Spleen (tissue), 11 donors: ENCODE results near the gene CFAP77. TPM values are rescaled to one million over a fixed set of nuclear protein-coding genes. Genes with fewer than 3 reads are reported as not detected.

Experiments
- DNase-seq: peaks from one replicate; pipeline ENCODE4 v3.0.0-alpha.2; 2020
- H3K27ac ChIP-seq, 8 donors: fragments of 200-600 bp; sonication (generic) in 7 of 8; 1 replicate in 4 of 8; 2 replicates in 4 of 8; pipeline versions ENCODE4 v1.5.0 to v1.8.0; 2016 to 2021; ENCODE audit warnings: inconsistent platforms in 4 of 8, mild to moderate bottlenecking in 4 of 8, moderate library complexity in 1 of 8
- H3K27me3 ChIP-seq, 7 donors: fragments of 200-600 bp; sonication (generic) in 6 of 7; replicated peaks in 1 of 7; 1 replicate in 4 of 7; 2 replicates in 3 of 7; pipeline versions ENCODE4 v1.5.0 to v1.8.0; 2016 to 2021; ENCODE audit warnings: inconsistent platforms in 3 of 7, mild to moderate bottlenecking in 1 of 7
- H3K36me3 ChIP-seq, 6 donors: fragments of 200-600 bp; sonication (generic) in 5 of 6; 1 replicate in 4 of 6; 2 replicates in 2 of 6; pipeline versions ENCODE4 v1.5.0 to v1.8.0; 2016 to 2021; ENCODE audit warnings: inconsistent platforms in 2 of 6
- H3K4me1 ChIP-seq, 6 donors: fragments of 200-600 bp; sonication (generic) in 5 of 6; 1 replicate in 3 of 6; 2 replicates in 3 of 6; pipeline versions ENCODE4 v1.5.0 to v1.8.0; 2016 to 2021; ENCODE audit warnings: inconsistent platforms in 3 of 6
- H3K4me3 ChIP-seq, 8 donors: fragments of 200-600 bp; sonication (generic) in 7 of 8; 1 replicate in 4 of 8; 2 replicates in 4 of 8; pipeline versions ENCODE4 v1.5.0 to v1.8.0; 2016 to 2021; ENCODE audit warnings: inconsistent platforms in 4 of 8, mild to moderate bottlenecking in 4 of 8, moderate library complexity in 2 of 8
- H3K9me3 ChIP-seq, 8 donors: fragments of 200-600 bp; sonication (generic) in 7 of 8; 1 replicate in 4 of 8; 2 replicates in 4 of 8; pipeline versions ENCODE4 v1.5.0 to v1.8.0; 2016 to 2021; ENCODE audit warnings: inconsistent platforms in 4 of 8
- CTCF ChIP-seq, 11 experiments: fragments of 200-600 bp in 7 of 11; fragments of 450-650 bp in 4 of 11; sonication (generic) in 4 of 11; IDR thresholded peaks in 8 of 11; conservative IDR thresholded peaks in 3 of 11; 1 replicate in 7 of 11; 2 replicates in 4 of 11; pipeline versions ENCODE4 v1.4.0 to v1.8.0; 2016 to 2021; ENCODE audit warnings: antibody characterized with exemption in 11 of 11, inconsistent platforms in 4 of 11, mild to moderate bottlenecking in 1 of 11
- POLR2A ChIP-seq, 3 donors: fragments of 450-650 bp; IDR thresholded peaks; one replicate each; pipeline ENCODE4 v1.5.1; 2017; ENCODE audit warnings: antibody characterized with exemption in 3 of 3, mild to moderate bottlenecking in 1 of 3
- POLR2AphosphoS5 ChIP-seq, 3 donors: sonication (generic); formaldehyde crosslinking; IDR thresholded peaks; one replicate each; pipeline ENCODE4 v1.5.1; 2017; ENCODE audit warnings: antibody characterized with exemption in 3 of 3
- WGBS, 5 donors: extraction: QIAGEN DNeasy Blood & Tissue Kit in 3 of 5; methylation state at CpG; one replicate each; pipeline versions ENCODE4 v1.1.5 to v1.1.7; 2013 to 2018; 5-methylcytosine and 5-hydroxymethylcytosine counted together
- intact Hi-C: fragments of 100-400 bp; cut with DNase I; formaldehyde crosslinking; loops from one replicate; pipeline ENCODE4 v1.15.0; 2023; ENCODE audit warnings: low total_unique reads
- polyA plus RNA-seq, 3 donors: library from polyadenylated mRNA; stranded (reverse); fragments of 200-250 nt; gene quantifications; one replicate each; pipeline ENCODE4 v1.2.1, GENCODE V29; 2013
- total RNA-seq, 7 donors: library from RNA; depleted of rRNA in 3 of 7; stranded (reverse); fragments of >200 nt in 3 of 7; fragmentation: NEBNext Ultra II Directional in 4 of 7; extraction: Animal tissue kit (Norgen Biotek cat#: 25700) in 4 of 7; gene quantifications; one replicate each; pipeline versions ENCODE4 v1.1.0 to v1.2.1, GENCODE V29; 2016 to 2021
- donor health status: healthy with polysubstance abuse.
- donor health status: DM: no; HTN: no; CAD: no; lungs with moderate emphysema.
- donor health status: DM: no; HTN: no; CAD: no.
- donor health status: Bipolar disorder and iron deficiency.
- donor health status: healthy.
- donor health status: DM: no; HTN: no; CAD: no.
- donor health status: DM: yes; HTN: yes; CAD: no.

Gene CFAP77
- total and polyA plus RNA-seq, 10 donors: 0.06 TPM; not detected in 9

- peak in 1 of 3 donors; percentile 14 for TF ChIP-seq POLR2AphosphoS5 (IDR thresholded peaks at IDR 0.05)
- TF ChIP-seq POLR2A (IDR thresholded peaks at IDR 0.05): no peak
- WGBS, 5 donors: 28 to 51% (median 36%) methylated on average over 8 of the region's 8 CpGs
- no peaks in the 10 kb centered on the region for H3K9me3 ChIP-seq
- intact Hi-C loops: loop anchor here (5.0 kb wide), 1 partner anchor 161 kb away; the partner anchor contains the start of gene CFAP77
- peak overlapping the region in 2 of 8 donors; percentile 13 to 31 for H3K4me3 ChIP-seq
- H3K27me3 ChIP-seq: peaks cover 0 to 57% (median 6%) of the 10 kb centered on the region in 7 donors
- H3K4me1 ChIP-seq: peaks cover 0 to 7% (median 0%) of the 10 kb centered on the region in 6 donors
- H3K27ac ChIP-seq: peak overlapping the region in 3 of 8 donors; percentile 4 to 42 (median 24)
- H3K36me3 ChIP-seq: no peaks in the 10 kb centered on the region
- no peak for DNase-seq
Measured at GRCh38 chr9:132572921-132573320, 162.9 kb downstream of the CFAP77 start.

- Histone ChIP-seq H3K4me1 (peaks cover 0 to 7% (median 0%) of the 10 kb centered on the region in 6 donors), H3K9me3 (no peaks in the 10 kb centered on the region), H3K27me3 (peaks cover 0 to 79% (median 26%) of the 10 kb centered on the region in 7 donors), H3K36me3 (no peaks in the 10 kb centered on the region), H3K4me3 (no peak overlapping the region), H3K27ac (no peak overlapping the region)
- TF ChIP-seq POLR2AphosphoS5 (IDR thresholded peaks at IDR 0.05): peak in 1 of 3 donors; percentile 11
- peak; percentile 31 to 81 (median 69) for TF ChIP-seq CTCF (IDR thresholded peaks at IDR 0.05 in 8 of 11, conservative IDR thresholded peaks at IDR 0.05 in 3 of 11)
- no peak for TF ChIP-seq POLR2A (IDR thresholded peaks at IDR 0.05)
- 9 to 16% (median 12%) methylated on average over 15 to 16 of the region's 16 CpGs for WGBS, 5 donors
- peak; percentile 87 for DNase-seq
- intact Hi-C loops: loop anchor here (2.0 kb wide), 1 partner anchor 66 kb away; no protein-coding TSS in a partner anchor
Measured at GRCh38 chr9:132575005-132575609, 165.1 kb downstream of the CFAP77 start.

GRCh38 chr9:132575811-132576210 lies 165.8 kb downstream of the CFAP77 start:
- no peak overlapping the region for H3K4me3 ChIP-seq
- H3K27me3 ChIP-seq: peaks cover 2 to 86% (median 33%) of the 10 kb centered on the region in 7 donors
- no peaks in the 10 kb centered on the region for H3K9me3 ChIP-seq
- 65 to 87% (median 74%) methylated on average over 5 of the region's 5 CpGs for WGBS, 5 donors
- H3K27ac ChIP-seq: no peak overlapping the region
- peak; percentile 43 for DNase-seq
- intact Hi-C loops: loop anchor here (2.0 kb wide), 1 partner anchor 67 kb away; no protein-coding TSS in a partner anchor
- H3K4me1 ChIP-seq: peaks cover 0 to 11% (median 0%) of the 10 kb centered on the region in 6 donors
- H3K36me3 ChIP-seq: no peaks in the 10 kb centered on the region
- TF ChIP-seq CTCF (IDR thresholded peaks at IDR 0.05 in 8 of 11, conservative IDR thresholded peaks at IDR 0.05 in 3 of 11) (no peak), POLR2AphosphoS5 (IDR thresholded peaks at IDR 0.05) (no peak), POLR2A (IDR thresholded peaks at IDR 0.05) (no peak)

GRCh38 chr9:132577119-132577518 lies 167.1 kb downstream of the CFAP77 start:
- peaks cover 5 to 98% (median 45%) of the 10 kb centered on the region in 7 donors for H3K27me3 ChIP-seq
- TF ChIP-seq CTCF (IDR thresholded peaks at IDR 0.05 in 8 of 11, conservative IDR thresholded peaks at IDR 0.05 in 3 of 11) (no peak), POLR2A (IDR thresholded peaks at IDR 0.05) (no peak), POLR2AphosphoS5 (IDR thresholded peaks at IDR 0.05) (no peak)
- peaks cover 3 to 24% (median 8%) of the 10 kb centered on the region in 6 donors for H3K4me1 ChIP-seq
- H3K27ac ChIP-seq: no peak overlapping the region
- H3K9me3 ChIP-seq: no peaks in the 10 kb centered on the region
- no peak overlapping the region for H3K4me3 ChIP-seq
- DNase-seq: no peak
- intact Hi-C loops: no loop called here
- no peaks in the 10 kb centered on the region for H3K36me3 ChIP-seq
